Ovary (tissue), 3 donors: Measurements from ENCODE around the gene PARD3.

Experiments used
- CTCF ChIP-seq, 3 donors: fragments of 450-650 bp in 2 of 3; fragments of 200-600 bp in 1 of 3; IDR thresholded peaks; one replicate each; pipeline versions ENCODE4 v1.5.1 to v1.8.0; 2016 to 2022; ENCODE audit warnings: antibody characterized with exemption in 3 of 3, mild to moderate bottlenecking in 1 of 3
- EP300 ChIP-seq: sonication (generic); formaldehyde crosslinking; IDR thresholded peaks from one replicate; pipeline ENCODE4 v1.6.1; 2017; ENCODE audit warnings: antibody characterized with exemption
- donor health status: DM: no; HTN: no; CAD: no.

- TF ChIP-seq CTCF (IDR thresholded peaks at IDR 0.05) (no peak), EP300 (no peak)
Measured at GRCh38 chr10:34464591-34464990, 350.5 kb downstream of the PARD3 start.
